ENCODE data around the gene NIN. TPM values are rescaled to one million over a fixed set of nuclear protein-coding genes. Genes with fewer than 3 reads are reported as not detected.

NIN gene
- total and polyA plus RNA-seq, 7 experiments from 2014 or later = 51.1 to 149 (median 106) TPM

DNA sequence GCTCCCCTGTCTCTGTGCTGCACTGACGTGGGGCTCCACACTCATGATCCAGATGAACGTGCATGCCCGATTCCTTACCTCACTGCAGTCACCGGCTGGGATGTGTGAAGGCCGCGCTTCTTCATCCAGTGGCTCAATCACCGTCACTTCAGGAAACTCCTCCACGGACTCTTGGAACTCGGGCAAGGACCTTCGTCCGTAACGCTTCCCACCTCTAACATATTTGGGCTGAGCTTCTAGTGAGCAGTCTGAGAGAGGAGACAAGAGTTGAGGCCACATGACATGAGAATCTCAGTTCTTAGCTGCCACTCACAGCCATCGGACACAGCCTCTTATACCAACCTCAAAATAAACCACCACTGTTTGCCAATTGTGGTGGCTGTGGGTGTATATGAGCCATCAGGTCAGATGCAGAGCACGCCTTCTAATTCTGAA lies 38.3 kb downstream of the NIN start:
- Mint-ChIP-seq H3K27ac (peak overlapping the region; percentile 91 to 99 (median 96)), H3K9me3 (no peaks in the 10 kb centered on the region), H3K27me3 (no peaks in the 10 kb centered on the region), H3K4me3 (peak overlapping the region; percentile 21 to 89 (median 80)), H3K4me1 (peaks cover 38 to 100% (median 91%) of the 10 kb centered on the region in 7 donors), H3K36me3 (peaks cover 3 to 49% (median 23%) of the 10 kb centered on the region in 5 donors)
- POLR2A ChIA-PET = interaction anchor here (0.6 to 3.8 kb wide), 13 partner anchors 8 to 67 kb away, joined by 3 to 47 read pairs (median 7); partner anchors contain the start of gene NIN
- H3K36me3 ChIP-seq (ENCODE audit: control insufficient read depth in 2 of 3, insufficient read depth in 3 of 3, low read length in 3 of 3) = peaks cover 0 to 5% (median 3%) of the 10 kb centered on the region in 3 experiments
- DNase-seq (no peak), ATAC-seq (no peak)
- no peak overlapping the region for H3K4me3 ChIP-seq (ENCODE audit: low read length)
- intact Hi-C loops (cut with micrococcal nuclease) = loop anchor here (1.0 to 2.0 kb wide), 5 partner anchors 7 to 39 kb away; partner anchors contain the start of gene NIN (in 1 of the 2)
- CTCF ChIA-PET = interaction anchor here (0.8 to 10.8 kb wide), 6 partner anchors 16 to 67 kb away, joined by 3 to 85 read pairs (median 4); no protein-coding TSS in a partner anchor
- no peaks in the 10 kb centered on the region for H3K27me3 ChIP-seq (ENCODE audit: control insufficient read depth in 2 of 2, insufficient read depth in 2 of 2, low read length in 2 of 2)
- peak overlapping the region; percentile 71 for H3K27ac ChIP-seq (ENCODE audit: low read depth, low read length)
- H3K4me1 ChIP-seq (ENCODE audit: control insufficient read depth in 2 of 2, insufficient read depth in 2 of 2, low read length in 2 of 2) = peaks cover 48 to 63% of the 10 kb centered on the region in 2 donors
- no peaks in the 10 kb centered on the region for H3K9me3 ChIP-seq (ENCODE audit: control insufficient read depth in 2 of 3, low read length in 3 of 3)

GRCh38 chr14:50792051-50792477 lies 38.9 kb downstream of the NIN start:
- no peaks in the 10 kb centered on the region for H3K9me3 ChIP-seq (ENCODE audit: control insufficient read depth in 2 of 3, low read length in 3 of 3)
- ChIA-PET POLR2A (interaction anchor here (0.6 to 3.8 kb wide), 13 partner anchors 8 to 1172 kb away, joined by 3 to 47 read pairs (median 5); partner anchors contain the start of gene NIN), CTCF (interaction anchor here (1.1 to 10.8 kb wide), 4 partner anchors 15 to 67 kb away, joined by 3 to 85 read pairs (median 5); no protein-coding TSS in a partner anchor)
- peak; percentile 72 for ATAC-seq
- DNase-seq = peak in 7 of 9 donors; percentile 35 to 56 (median 41)
- Mint-ChIP-seq H3K9me3 (no peaks in the 10 kb centered on the region), H3K36me3 (peaks cover 3 to 49% (median 23%) of the 10 kb centered on the region in 5 donors), H3K27ac (peak overlapping the region; percentile 91 to 99 (median 96)), H3K4me1 (peaks cover 42 to 100% (median 91%) of the 10 kb centered on the region in 7 donors), H3K4me3 (peak overlapping the region; percentile 67 to 89 (median 82)), H3K27me3 (no peaks in the 10 kb centered on the region)
- peak overlapping the region; percentile 71 for H3K27ac ChIP-seq (ENCODE audit: low read depth, low read length)
- H3K4me1 ChIP-seq (ENCODE audit: control insufficient read depth in 2 of 2, insufficient read depth in 2 of 2, low read length in 2 of 2) = peaks cover 53 to 69% of the 10 kb centered on the region in 2 donors
- intact Hi-C loops (cut with micrococcal nuclease) = loop anchor here (1.0 to 2.0 kb wide), 4 partner anchors 13 to 39 kb away; partner anchors contain the start of gene NIN (in 1 of the 2)
- peaks cover 0 to 5% (median 3%) of the 10 kb centered on the region in 3 experiments for H3K36me3 ChIP-seq (ENCODE audit: control insufficient read depth in 2 of 3, insufficient read depth in 3 of 3, low read length in 3 of 3)
- H3K27me3 ChIP-seq (ENCODE audit: control insufficient read depth in 2 of 2, insufficient read depth in 2 of 2, low read length in 2 of 2) = no peaks in the 10 kb centered on the region
- H3K4me3 ChIP-seq (ENCODE audit: low read length) = peak overlapping the region; percentile 56

DNA sequence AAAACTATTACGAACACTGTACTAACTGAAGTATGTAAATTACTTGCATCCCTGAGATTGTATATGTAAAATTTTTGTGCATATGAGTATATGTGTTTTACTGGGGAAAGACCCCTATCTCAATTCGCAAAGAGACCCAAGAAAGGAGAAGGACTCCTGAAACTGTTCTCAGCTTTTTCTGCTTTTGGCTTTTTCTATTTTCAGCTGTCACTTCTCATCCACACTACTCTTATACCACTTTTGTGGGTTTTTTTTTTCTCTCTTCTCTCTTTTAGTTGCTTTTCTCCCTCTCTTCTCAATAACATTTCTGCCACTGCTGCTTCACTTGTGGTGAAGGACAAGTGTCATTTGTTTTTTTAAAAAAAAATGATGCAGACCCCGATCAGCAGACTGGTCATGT lies 39.8 kb downstream of the NIN start:
- CTCF ChIA-PET = interaction anchor here (10.8 kb wide), 1 partner anchor 68 kb away, joined by 85 read pairs; no protein-coding TSS in a partner anchor
- peaks cover 45 to 100% (median 91%) of the 10 kb centered on the region in 7 donors for H3K4me1 Mint-ChIP-seq
- H3K9me3 ChIP-seq (ENCODE audit: control insufficient read depth in 2 of 3, low read length in 3 of 3) = no peaks in the 10 kb centered on the region
- POLR2A ChIA-PET = interaction anchor here (1.0 to 3.8 kb wide), 7 partner anchors 15 to 69 kb away, joined by 4 to 47 read pairs (median 14); partner anchors contain the start of gene NIN
- H3K4me3 ChIP-seq (ENCODE audit: low read length) = no peak overlapping the region
- ATAC-seq = no peak
- no peaks in the 10 kb centered on the region for H3K27me3 Mint-ChIP-seq
- peak overlapping the region; percentile 71 for H3K27ac ChIP-seq (ENCODE audit: low read depth, low read length)
- peak overlapping the region in 7 of 10 donors; percentile 27 to 89 (median 82) for H3K4me3 Mint-ChIP-seq
- no peaks in the 10 kb centered on the region for H3K9me3 Mint-ChIP-seq
- H3K36me3 ChIP-seq (ENCODE audit: control insufficient read depth in 2 of 3, insufficient read depth in 3 of 3, low read length in 3 of 3) = peaks cover 0 to 5% (median 3%) of the 10 kb centered on the region in 3 experiments
- H3K27ac Mint-ChIP-seq = peak overlapping the region in 8 of 9 donors; percentile 91 to 99 (median 96)
- peaks cover 62 to 77% of the 10 kb centered on the region in 2 donors for H3K4me1 ChIP-seq (ENCODE audit: control insufficient read depth in 2 of 2, insufficient read depth in 2 of 2, low read length in 2 of 2)
- peaks cover 3 to 43% (median 23%) of the 10 kb centered on the region in 5 donors for H3K36me3 Mint-ChIP-seq
- DNase-seq = no peak
- intact Hi-C loops (cut with micrococcal nuclease) = no loop called here
- no peaks in the 10 kb centered on the region for H3K27me3 ChIP-seq (ENCODE audit: control insufficient read depth in 2 of 2, insufficient read depth in 2 of 2, low read length in 2 of 2)

GRCh38 chr14:50790589-50790988 lies 40.4 kb downstream of the NIN start:
- no peak for DNase-seq
- POLR2A ChIA-PET = interaction anchor here (1.8 to 3.3 kb wide), 2 partner anchors 23 to 39 kb away, joined by 4 to 17 read pairs; no protein-coding TSS in a partner anchor
- no peaks in the 10 kb centered on the region for H3K9me3 Mint-ChIP-seq
- CTCF ChIA-PET = interaction anchor here (0.7 to 10.8 kb wide), 5 partner anchors 15 to 248 kb away, joined by 3 to 85 read pairs (median 5); no protein-coding TSS in a partner anchor
- Histone ChIP-seq H3K4me3 (ENCODE audit: low read length) (no peak overlapping the region), H3K4me1 (ENCODE audit: control insufficient read depth in 2 of 2, insufficient read depth in 2 of 2, low read length in 2 of 2) (peaks cover 68 to 83% of the 10 kb centered on the region in 2 donors), H3K27me3 (ENCODE audit: control insufficient read depth in 2 of 2, insufficient read depth in 2 of 2, low read length in 2 of 2) (no peaks in the 10 kb centered on the region), H3K9me3 (ENCODE audit: control insufficient read depth in 2 of 3, low read length in 3 of 3) (no peaks in the 10 kb centered on the region), H3K27ac (ENCODE audit: low read depth, low read length) (peak overlapping the region; percentile 15), H3K36me3 (ENCODE audit: control insufficient read depth in 2 of 3, insufficient read depth in 3 of 3, low read length in 3 of 3) (peaks cover 0 to 5% (median 3%) of the 10 kb centered on the region in 3 experiments)
- no peak for ATAC-seq
- peaks cover 51 to 100% (median 91%) of the 10 kb centered on the region in 7 donors for H3K4me1 Mint-ChIP-seq
- intact Hi-C loops (cut with micrococcal nuclease) = no loop called here
- peak overlapping the region in 8 of 9 donors; percentile 91 to 99 (median 96) for H3K27ac Mint-ChIP-seq
- H3K27me3 Mint-ChIP-seq = no peaks in the 10 kb centered on the region
- peak overlapping the region in 7 of 10 donors; percentile 2 to 86 (median 61) for H3K4me3 Mint-ChIP-seq
- peaks cover 3 to 41% (median 23%) of the 10 kb centered on the region in 5 donors for H3K36me3 Mint-ChIP-seq

- intact Hi-C loops (cut with micrococcal nuclease) = loop anchor here (2.0 to 5.0 kb wide), 4 partner anchors 16 to 120 kb away; partner anchors contain the start of gene SAV1 (in 1 of the 2)
- Mint-ChIP-seq H3K4me3 (peak overlapping the region in 8 of 10 donors; percentile 8 to 75 (median 46)), H3K36me3 (peaks cover 3 to 36% (median 22%) of the 10 kb centered on the region in 5 donors), H3K9me3 (no peaks in the 10 kb centered on the region), H3K27me3 (no peaks in the 10 kb centered on the region), H3K27ac (peak overlapping the region; percentile 62 to 98 (median 93)), H3K4me1 (peaks cover 51 to 100% (median 88%) of the 10 kb centered on the region in 7 donors)
- no peak overlapping the region for H3K4me3 ChIP-seq (ENCODE audit: low read length)
- ChIA-PET POLR2A (interaction anchor here (0.6 to 5.3 kb wide), 12 partner anchors 9 to 1019 kb away, joined by 3 to 47 read pairs (median 5); partner anchors contain the start of genes KLHDC2, NIN and TRIM9), CTCF (interaction anchor here (1.7 to 10.8 kb wide), 4 partner anchors 11 to 73 kb away, joined by 6 to 85 read pairs (median 20); no protein-coding TSS in a partner anchor)
- H3K4me1 ChIP-seq (ENCODE audit: control insufficient read depth in 2 of 2, insufficient read depth in 2 of 2, low read length in 2 of 2) = peaks cover 69 to 77% of the 10 kb centered on the region in 2 donors
- DNase-seq = no peak
- H3K27me3 ChIP-seq (ENCODE audit: control insufficient read depth in 2 of 2, insufficient read depth in 2 of 2, low read length in 2 of 2) = no peaks in the 10 kb centered on the region
- H3K27ac ChIP-seq (ENCODE audit: low read depth, low read length) = peak overlapping the region; percentile 63
- no peaks in the 10 kb centered on the region for H3K9me3 ChIP-seq (ENCODE audit: control insufficient read depth in 2 of 3, low read length in 3 of 3)
- ATAC-seq = no peak
- peaks cover 0 to 5% (median 3%) of the 10 kb centered on the region in 3 experiments for H3K36me3 ChIP-seq (ENCODE audit: control insufficient read depth in 2 of 3, insufficient read depth in 3 of 3, low read length in 3 of 3)
These were observed 44.1 kb downstream of the NIN start for GRCh38 chr14:50786751-50787464.
